Peyer's patch (tissue), 4 donors: ENCODE measurements around the gene POMT2. TPM values are rescaled to one million over a fixed set of nuclear protein-coding genes. Genes with fewer than 3 reads are reported as not detected.
A peak's percentile ranks its signal among the peaks of the same experiment; 100 is the strongest.

ENCODE experiments used
- DNase-seq, 3 donors: peaks; one replicate each; pipeline ENCODE4 v3.0.0-alpha.2; 2017 to 2019
- H3K27ac ChIP-seq, 4 donors: fragments of 200-600 bp; sonication (generic); one replicate each; pipeline ENCODE4 v1.5.1; 2016 to 2019
- H3K27me3 ChIP-seq, 2 donors: fragments of 200-600 bp; sonication (generic); one replicate each; pipeline ENCODE4 v1.5.1; 2019
- H3K36me3 ChIP-seq, 3 donors: fragments of 200-600 bp; sonication (generic); one replicate each; pipeline ENCODE4 v1.5.1; 2016 to 2019
- H3K4me1 ChIP-seq, 4 donors: fragments of 200-600 bp; sonication (generic); one replicate each; pipeline ENCODE4 v1.5.1; 2016 to 2019
- H3K4me3 ChIP-seq, 4 donors: fragments of 200-600 bp; sonication (generic); 1 replicate in 3 of 4; 2 replicates in 1 of 4; pipeline ENCODE4 v1.5.1; 2016 to 2019; ENCODE audit warnings: mild to moderate bottlenecking in 1 of 4
- H3K9me3 ChIP-seq, 4 donors: fragments of 200-600 bp; sonication (generic); one replicate each; pipeline ENCODE4 v1.5.1; 2016 to 2019; ENCODE audit warnings: mild to moderate bottlenecking in 1 of 4
- POLR2A ChIP-seq, 2 donors: fragments of 450-650 bp; IDR thresholded peaks; one replicate each; pipeline ENCODE4 v1.5.1; 2017; ENCODE audit warnings: antibody characterized with exemption in 2 of 2, mild to moderate bottlenecking in 2 of 2, moderate library complexity in 2 of 2
- total RNA-seq, 4 donors: library from RNA; depleted of rRNA; stranded (reverse); fragments of >200 nt; gene quantifications; one replicate each; pipeline ENCODE4 v1.1.0, GENCODE V29; 2016
- TF ChIP-seq, protein P1 (sequence below), 6 experiments: fragments of 450-650 bp in 4 of 6; fragments of 200-600 bp in 2 of 6; sonication (generic) in 1 of 6; IDR thresholded peaks; one replicate each; pipeline ENCODE4 v1.5.1; 2017 to 2019; ENCODE audit warnings: antibody characterized with exemption in 6 of 6, mild to moderate bottlenecking in 3 of 6, moderate library complexity in 1 of 6

Gene POMT2
- total RNA-seq, 4 donors from 2014 or later: 19.0 to 43.0 (median 31.6) TPM

DNA sequence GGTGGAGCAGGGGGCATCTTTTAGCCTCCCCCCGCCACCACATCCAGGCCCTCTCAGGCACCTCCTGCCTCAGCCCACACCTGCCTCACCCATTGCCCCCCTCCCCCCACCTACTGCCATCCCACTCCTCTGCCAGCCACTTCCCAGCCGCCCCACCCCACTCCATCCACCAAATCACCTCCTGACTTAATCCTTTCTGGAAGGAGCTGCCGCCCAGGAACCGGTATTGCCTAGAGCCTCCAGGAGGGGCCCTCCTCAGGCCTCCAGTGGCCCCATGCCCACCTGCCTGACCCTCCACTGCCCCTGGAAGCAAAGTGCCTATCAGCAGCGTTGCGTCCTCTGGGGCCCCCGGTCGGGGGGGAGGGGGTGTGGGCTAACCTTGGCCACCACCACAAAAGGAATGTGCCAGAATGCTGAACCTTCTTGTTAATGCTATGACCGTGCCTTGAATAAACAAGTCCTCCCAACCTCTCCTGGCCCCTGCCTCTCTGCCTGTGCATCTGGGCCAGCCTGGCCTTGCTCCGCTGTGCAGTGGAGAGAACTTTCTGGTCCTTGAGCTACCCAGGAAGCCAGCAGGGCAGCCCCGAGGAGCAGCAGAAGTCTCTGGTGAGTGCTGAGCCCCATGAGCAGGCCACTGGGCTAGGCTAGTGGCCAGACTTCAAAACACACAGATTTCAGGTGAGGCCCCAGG is 61.5 kb downstream of the POMT2 start:
- H3K4me3 ChIP-seq: no peak overlapping the region
- no peaks in the 10 kb centered on the region for H3K4me1 ChIP-seq
- H3K9me3 ChIP-seq: no peaks in the 10 kb centered on the region
- no peak for DNase-seq
- H3K27me3 ChIP-seq: no peaks in the 10 kb centered on the region
- H3K27ac ChIP-seq: no peak overlapping the region
- H3K36me3 ChIP-seq: no peaks in the 10 kb centered on the region
- no peak for TF ChIP-seq POLR2A (IDR thresholded peaks at IDR 0.05)
- TF ChIP-seq, protein P1, sequence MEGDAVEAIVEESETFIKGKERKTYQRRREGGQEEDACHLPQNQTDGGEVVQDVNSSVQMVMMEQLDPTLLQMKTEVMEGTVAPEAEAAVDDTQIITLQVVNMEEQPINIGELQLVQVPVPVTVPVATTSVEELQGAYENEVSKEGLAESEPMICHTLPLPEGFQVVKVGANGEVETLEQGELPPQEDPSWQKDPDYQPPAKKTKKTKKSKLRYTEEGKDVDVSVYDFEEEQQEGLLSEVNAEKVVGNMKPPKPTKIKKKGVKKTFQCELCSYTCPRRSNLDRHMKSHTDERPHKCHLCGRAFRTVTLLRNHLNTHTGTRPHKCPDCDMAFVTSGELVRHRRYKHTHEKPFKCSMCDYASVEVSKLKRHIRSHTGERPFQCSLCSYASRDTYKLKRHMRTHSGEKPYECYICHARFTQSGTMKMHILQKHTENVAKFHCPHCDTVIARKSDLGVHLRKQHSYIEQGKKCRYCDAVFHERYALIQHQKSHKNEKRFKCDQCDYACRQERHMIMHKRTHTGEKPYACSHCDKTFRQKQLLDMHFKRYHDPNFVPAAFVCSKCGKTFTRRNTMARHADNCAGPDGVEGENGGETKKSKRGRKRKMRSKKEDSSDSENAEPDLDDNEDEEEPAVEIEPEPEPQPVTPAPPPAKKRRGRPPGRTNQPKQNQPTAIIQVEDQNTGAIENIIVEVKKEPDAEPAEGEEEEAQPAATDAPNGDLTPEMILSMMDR (IDR thresholded peaks at IDR 0.05): no peak

DNA sequence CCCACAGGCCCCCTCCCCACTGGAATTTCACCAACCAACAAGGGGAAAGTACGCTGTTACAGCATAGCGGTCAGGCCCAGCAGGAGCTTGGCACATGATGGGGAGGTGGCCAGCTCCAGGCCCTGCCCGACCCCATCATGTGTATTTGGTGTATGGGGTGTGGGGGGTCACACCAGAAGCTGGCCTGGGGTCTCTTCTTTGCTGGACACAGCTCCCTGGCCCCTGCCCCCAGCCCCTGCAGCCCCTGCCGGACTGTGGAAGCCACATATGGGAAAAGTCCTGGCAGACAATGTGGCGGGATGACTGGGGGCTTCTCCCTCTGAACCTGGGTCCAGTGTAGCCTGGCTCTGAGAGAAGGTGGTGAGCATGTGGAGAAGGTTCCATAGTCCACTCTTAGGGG is 62.1 kb downstream of the POMT2 start:
- Histone ChIP-seq H3K4me3 (no peak overlapping the region), H3K9me3 (no peaks in the 10 kb centered on the region), H3K4me1 (no peaks in the 10 kb centered on the region), H3K36me3 (no peaks in the 10 kb centered on the region), H3K27me3 (no peaks in the 10 kb centered on the region), H3K27ac (no peak overlapping the region)
- DNase-seq: no peak
- TF ChIP-seq, protein P1 (IDR thresholded peaks at IDR 0.05): no peak
- no peak for TF ChIP-seq POLR2A (IDR thresholded peaks at IDR 0.05)

DNA sequence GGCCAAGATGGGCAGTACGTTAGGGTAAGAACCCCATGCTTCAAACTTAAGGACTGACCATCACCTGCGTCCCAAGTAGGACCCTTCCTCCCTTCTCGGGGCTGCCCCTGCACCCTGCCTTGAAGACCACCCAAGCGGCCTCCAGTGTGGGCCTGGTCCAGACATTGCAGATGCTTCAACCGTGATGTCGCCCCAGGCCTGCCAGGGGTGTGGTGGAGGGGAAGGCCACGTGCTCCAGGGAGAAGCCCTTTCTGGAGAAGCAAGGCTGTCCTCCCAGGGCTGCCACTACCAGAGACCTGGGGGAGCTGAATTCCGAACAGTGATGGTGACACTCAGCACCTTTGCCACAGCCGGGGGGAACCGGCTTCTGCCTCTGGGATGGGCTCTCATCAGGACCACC is 63.0 kb downstream of the POMT2 start:
- Histone ChIP-seq H3K4me3 (no peak overlapping the region), H3K27me3 (no peaks in the 10 kb centered on the region), H3K9me3 (no peaks in the 10 kb centered on the region), H3K4me1 (no peaks in the 10 kb centered on the region), H3K36me3 (no peaks in the 10 kb centered on the region), H3K27ac (no peak overlapping the region)
- TF ChIP-seq, protein P1 (IDR thresholded peaks at IDR 0.05): no peak
- no peak for TF ChIP-seq POLR2A (IDR thresholded peaks at IDR 0.05)
- no peak for DNase-seq

DNA sequence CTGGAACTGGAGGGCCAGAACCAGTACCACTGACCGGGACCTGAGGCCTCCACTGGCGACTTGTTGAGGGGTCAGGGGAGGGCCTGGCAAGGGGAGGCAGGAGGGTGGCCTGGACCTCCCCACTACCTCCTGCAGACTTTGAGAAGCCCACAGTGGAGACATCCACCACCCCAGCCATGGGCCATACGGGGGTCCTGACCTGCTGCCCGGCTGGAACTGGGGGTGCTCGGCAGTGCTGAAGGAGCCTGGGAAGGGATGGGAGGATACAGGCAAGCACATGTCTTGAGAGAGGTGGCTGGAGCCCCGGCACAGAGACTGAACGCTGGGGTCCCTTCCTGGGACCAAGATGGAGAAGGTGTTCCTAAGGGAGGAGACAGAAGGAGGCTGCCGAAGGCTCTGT is 64.0 kb downstream of the POMT2 start:
- Histone ChIP-seq H3K9me3 (no peaks in the 10 kb centered on the region), H3K27me3 (no peaks in the 10 kb centered on the region), H3K27ac (no peak overlapping the region), H3K4me1 (no peaks in the 10 kb centered on the region), H3K4me3 (no peak overlapping the region), H3K36me3 (no peaks in the 10 kb centered on the region)
- no peak for TF ChIP-seq POLR2A (IDR thresholded peaks at IDR 0.05)
- TF ChIP-seq, protein P1 (IDR thresholded peaks at IDR 0.05): no peak
- DNase-seq: no peak

DNA sequence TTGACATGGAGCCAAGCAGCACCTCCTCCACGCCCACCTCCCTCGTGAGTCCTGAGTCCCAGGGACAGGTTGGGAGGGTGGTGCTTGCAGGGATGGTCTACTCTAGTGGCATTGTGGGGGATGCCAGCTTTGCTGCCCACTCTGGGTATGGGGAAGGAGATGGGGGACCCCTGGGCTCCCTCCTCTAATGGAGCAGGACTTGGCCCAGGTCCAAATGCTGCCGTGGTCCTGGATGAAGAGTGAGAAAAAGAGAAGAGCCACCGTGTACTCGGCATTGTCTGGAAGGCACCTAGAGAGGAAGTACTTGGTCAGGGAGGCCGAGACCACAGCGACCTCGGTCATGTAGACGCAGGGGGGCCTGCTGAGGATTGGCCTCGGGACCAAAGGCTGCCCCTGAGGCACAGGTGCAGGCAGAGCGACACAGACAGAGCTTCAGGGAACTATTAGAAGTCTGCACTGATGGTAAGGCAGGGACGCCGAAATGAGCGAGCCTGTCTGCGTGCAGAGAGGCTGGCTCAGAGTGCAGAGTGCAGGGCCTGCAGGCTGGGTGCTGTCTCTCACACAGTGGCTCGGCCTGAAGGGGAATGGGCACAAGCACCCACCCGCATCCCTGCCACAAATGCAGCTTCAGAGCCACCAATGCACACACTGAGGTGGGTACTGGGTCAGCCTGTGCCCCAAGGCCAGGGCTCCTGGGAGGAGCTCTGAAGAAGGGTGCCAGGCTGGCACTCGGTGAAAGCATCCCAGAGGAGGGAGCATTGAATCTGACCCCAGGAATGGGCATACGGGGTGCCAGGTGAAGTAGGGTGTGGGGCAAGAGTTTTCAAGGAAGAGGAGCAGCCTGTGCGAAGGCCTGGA is 67.1 kb downstream of the POMT2 start:
- Histone ChIP-seq H3K36me3 (no peaks in the 10 kb centered on the region), H3K27me3 (no peaks in the 10 kb centered on the region), H3K27ac (no peak overlapping the region), H3K9me3 (no peaks in the 10 kb centered on the region), H3K4me3 (no peak overlapping the region), H3K4me1 (no peaks in the 10 kb centered on the region)
- no peak for TF ChIP-seq POLR2A (IDR thresholded peaks at IDR 0.05)
- TF ChIP-seq, protein P1 (IDR thresholded peaks at IDR 0.05): no peak
- peak in 1 of 3 donors; percentile 34 for DNase-seq
